ENCODE data around the gene SNAP47. TPM values are rescaled to one million over a fixed set of nuclear protein-coding genes. Genes with fewer than 3 reads are reported as not detected.
A peak's percentile ranks its signal among the peaks of the same experiment; 100 is the strongest.

SNAP47 gene
- polyA plus RNA-seq, 1 donor from 2014 or later = 56.0 TPM

- Histone ChIP-seq H3K4me2 (ENCODE audit: low read length) (no peak overlapping the region), H3K9me3 (ENCODE audit: low read length) (no peaks in the 10 kb centered on the region), H4K20me1 (ENCODE audit: insufficient read depth) (no peaks in the 10 kb centered on the region), H3K79me2 (replicated peaks; ENCODE audit: insufficient read depth, low read length) (no peaks in the 10 kb centered on the region), H3K36me3 (ENCODE audit: insufficient read depth, low read length) (no peaks in the 10 kb centered on the region), H3K4me3 (ENCODE audit: low read length) (no peak overlapping the region), H3K9me2 (ENCODE audit: insufficient read depth, low read length) (no peaks in the 10 kb centered on the region), H3K9ac (ENCODE audit: low read length) (no peak overlapping the region), H2AFZ (ENCODE audit: low read depth, low read length) (no peak overlapping the region), H3F3A (ENCODE audit: insufficient read depth, low read length, poor library complexity, severe bottlenecking) (no peaks in the 10 kb centered on the region), H3K27ac (ENCODE audit: low read length) (no peak overlapping the region), H3K27me3 (ENCODE audit: insufficient read depth, low read depth, low read length) (no peaks in the 10 kb centered on the region)
- no peak for TF ChIP-seq EZH2 (IDR thresholded peaks at IDR 0.05; ENCODE audit: borderline replicate concordance, insufficient read depth, low read length, poor library complexity, severe bottlenecking)
- no peak for TF ChIP-seq SMC3 (conservative IDR thresholded peaks at IDR 0.05; ENCODE audit: poor library complexity)
- TF ChIP-seq REST (IDR thresholded peaks at IDR 0.05; ENCODE audit: borderline replicate concordance) = no peak
- TF ChIP-seq MXI1 (conservative IDR thresholded peaks at IDR 0.05; ENCODE audit: poor library complexity, severe bottlenecking) = no peak
- TF ChIP-seq EP300 (conservative IDR thresholded peaks at IDR 0.05; ENCODE audit: poor library complexity, severe bottlenecking) = no peak
- no peak for TF ChIP-seq TAF1 (IDR thresholded peaks at IDR 0.05; ENCODE audit: low read depth)
- TF ChIP-seq CTCF (IDR thresholded peaks at IDR 0.05; ENCODE audit: poor library complexity, severe bottlenecking) = no peak
- no peak for TF ChIP-seq POLR2AphosphoS5 (IDR thresholded peaks at IDR 0.05)
- TF ChIP-seq RAD21 (conservative IDR thresholded peaks at IDR 0.05) = no peak
These were observed 8.2 kb upstream of the SNAP47 start for GRCh38 chr1:227726924-227727599.

- no peaks in the 10 kb centered on the region for H3K27me3 ChIP-seq (ENCODE audit: insufficient read depth, low read depth, low read length)
- no peaks in the 10 kb centered on the region for H3K36me3 ChIP-seq (ENCODE audit: insufficient read depth, low read length)
- no peaks in the 10 kb centered on the region for H4K20me1 ChIP-seq (ENCODE audit: insufficient read depth)
- no peaks in the 10 kb centered on the region for H3F3A ChIP-seq (ENCODE audit: insufficient read depth, low read length, poor library complexity, severe bottlenecking)
- H3K79me2 ChIP-seq (replicated peaks; ENCODE audit: insufficient read depth, low read length) = no peaks in the 10 kb centered on the region
- H3K4me2 ChIP-seq (ENCODE audit: low read length) = no peak overlapping the region
- H3K4me3 ChIP-seq (ENCODE audit: low read length) = peak overlapping the region; percentile 69
- H3K9me2 ChIP-seq (ENCODE audit: insufficient read depth, low read length) = no peaks in the 10 kb centered on the region
- H3K9me3 ChIP-seq (ENCODE audit: low read length) = no peaks in the 10 kb centered on the region
- no peak overlapping the region for H3K27ac ChIP-seq (ENCODE audit: low read length)
- peak overlapping the region; percentile 53 for H3K9ac ChIP-seq (ENCODE audit: low read length)
- H2AFZ ChIP-seq (ENCODE audit: low read depth, low read length) = no peak overlapping the region
- TF ChIP-seq TAF1 (IDR thresholded peaks at IDR 0.05; ENCODE audit: low read depth) = no peak
- TF ChIP-seq POLR2AphosphoS5 (IDR thresholded peaks at IDR 0.05) = peak; percentile 12
- no peak for TF ChIP-seq MXI1 (conservative IDR thresholded peaks at IDR 0.05; ENCODE audit: poor library complexity, severe bottlenecking)
These were observed 7.0 kb upstream of the SNAP47 start for GRCh38 chr1:227728059-227728891.
